Activated T-helper 1 cell treated with anti-CD3 and anti-CD28 coated beads, Interleukin-2, amount 50 U/mL, for 16 hours (primary cell): Measurements from ENCODE around the gene EFCC1.
"Not testable (repeated sequence)": the region's sequence is repeated elsewhere in the genome, so short reads cannot be mapped to it uniquely, and the experiment has no call there.

Experiments
- DNase-seq, 2 donors: peaks; one replicate each; pipeline ENCODE4 v3.0.0-alpha.2; 2020; ENCODE audit warnings: low read depth in 1 of 2, low spot score in 1 of 2

The EFCC1 gene

DNA sequence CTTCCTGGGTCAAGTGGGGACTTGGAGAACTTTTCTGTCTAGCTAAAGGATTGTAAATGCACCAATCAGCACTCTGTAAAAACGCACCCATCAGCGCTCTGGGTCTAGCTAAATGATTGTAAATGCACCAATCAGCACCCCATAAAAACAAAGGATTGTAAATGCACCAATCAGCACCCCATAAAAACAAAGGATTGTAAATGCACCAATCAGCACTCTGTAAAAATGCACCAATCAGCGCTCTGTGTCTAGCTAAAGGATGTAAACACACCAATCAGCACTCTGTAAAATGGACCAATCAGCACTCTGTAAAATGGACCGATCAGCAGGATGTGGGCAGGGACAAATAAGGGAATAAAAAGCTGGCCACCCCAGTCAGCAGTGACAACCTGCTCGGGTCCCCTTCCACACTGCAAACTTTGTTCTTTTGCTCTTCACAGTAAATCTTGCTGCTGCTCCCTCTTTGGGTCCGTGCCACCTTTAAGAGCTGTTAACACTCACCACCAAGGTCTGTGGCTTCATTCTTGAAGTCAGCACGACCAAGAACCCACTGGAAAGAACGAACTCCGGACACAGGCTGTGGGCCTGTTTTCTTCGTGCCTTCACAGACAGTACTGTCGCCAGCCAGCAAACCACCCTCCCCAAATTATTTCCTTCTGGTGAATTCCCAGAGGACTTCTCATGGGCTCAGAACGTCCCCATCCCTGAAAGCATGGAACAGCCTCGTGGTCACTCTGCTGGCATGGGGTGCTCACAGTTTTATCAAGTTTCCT, 68.4 kb downstream of the EFCC1 start:
- DNase-seq = not testable (repeated sequence)

DNA sequence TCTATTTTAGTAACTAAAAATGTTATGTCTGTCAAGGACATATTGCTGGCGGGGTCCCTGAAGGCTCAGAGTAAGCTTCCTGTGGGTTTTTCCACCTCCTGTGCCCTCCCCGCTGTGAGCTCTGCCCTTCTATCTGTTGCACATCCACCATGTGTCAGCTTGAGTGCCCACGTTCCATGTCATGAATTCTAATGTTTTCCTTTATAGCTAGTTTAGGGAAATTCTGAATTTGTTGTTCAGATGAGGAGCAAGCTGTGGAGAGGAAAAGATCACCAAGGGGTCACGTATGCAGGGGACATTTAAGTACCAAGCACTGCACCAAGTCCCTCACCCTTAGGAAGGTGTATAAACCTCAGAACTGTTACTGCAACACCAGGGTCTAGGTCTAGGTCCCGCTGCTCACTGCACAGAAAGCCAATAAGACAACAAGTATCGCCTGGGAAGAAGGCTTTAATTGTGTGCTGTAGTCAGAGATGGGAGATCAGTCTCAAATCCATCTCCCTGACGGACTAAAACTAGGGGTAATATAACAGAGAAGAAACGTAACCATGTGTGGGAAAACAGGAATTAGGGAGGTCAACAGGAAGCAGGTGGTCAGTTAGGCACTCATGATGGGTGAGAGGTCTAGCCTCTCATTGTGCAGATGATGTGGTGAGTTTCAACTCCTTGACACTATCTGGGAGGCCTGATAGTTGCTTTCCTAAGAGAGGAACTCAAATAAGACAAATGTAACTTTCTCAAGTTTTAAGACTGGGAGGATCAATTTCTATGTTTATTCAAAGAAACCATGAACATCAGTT, 69.2 kb downstream of the EFCC1 start:
- DNase-seq = no peak

DNA sequence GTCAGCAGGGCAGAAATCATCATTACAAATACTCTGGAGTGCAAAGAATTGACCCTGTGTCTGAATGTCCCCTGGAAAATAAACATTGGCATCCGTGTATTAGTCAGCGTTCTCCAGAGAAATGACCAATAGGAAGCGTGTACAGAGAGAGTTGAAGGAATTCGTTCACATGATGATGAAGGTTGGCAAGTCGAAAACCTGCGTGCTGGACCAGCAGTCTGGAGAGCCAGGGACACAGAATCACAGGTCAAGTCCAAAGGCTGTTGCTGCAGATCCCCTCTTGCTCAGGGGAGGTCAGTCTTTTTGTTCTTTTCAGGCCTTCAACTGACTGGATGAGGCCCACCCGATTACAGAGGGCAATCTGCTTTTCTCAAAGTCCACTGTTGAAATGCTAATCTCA, 76.1 kb downstream of the EFCC1 start:
- no peak for DNase-seq

DNA sequence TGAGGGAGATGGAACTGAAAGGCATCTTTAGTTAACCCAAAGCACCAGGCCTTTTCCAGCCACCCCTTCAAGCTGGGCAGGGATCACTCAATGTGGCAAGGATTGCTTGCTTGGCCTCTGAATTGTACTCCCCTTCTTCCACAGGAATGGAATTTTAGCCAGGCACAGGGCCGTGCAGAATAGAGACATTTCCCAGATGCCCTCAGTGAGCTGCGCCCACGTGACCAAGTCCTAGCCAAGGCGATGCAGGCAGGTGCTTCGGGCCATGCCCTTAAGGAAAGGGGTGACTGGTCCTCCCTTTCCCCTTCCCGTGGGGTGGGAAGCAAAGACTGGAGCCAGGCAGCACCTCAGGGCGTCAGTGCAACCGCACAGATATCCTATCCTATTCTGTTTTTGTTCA, 77.4 kb downstream of the EFCC1 start:
- DNase-seq = no peak

- DNase-seq = no peak
Observed at GRCh38 chr3:129081503-129081902, 80.4 kb downstream of the EFCC1 start.

DNA sequence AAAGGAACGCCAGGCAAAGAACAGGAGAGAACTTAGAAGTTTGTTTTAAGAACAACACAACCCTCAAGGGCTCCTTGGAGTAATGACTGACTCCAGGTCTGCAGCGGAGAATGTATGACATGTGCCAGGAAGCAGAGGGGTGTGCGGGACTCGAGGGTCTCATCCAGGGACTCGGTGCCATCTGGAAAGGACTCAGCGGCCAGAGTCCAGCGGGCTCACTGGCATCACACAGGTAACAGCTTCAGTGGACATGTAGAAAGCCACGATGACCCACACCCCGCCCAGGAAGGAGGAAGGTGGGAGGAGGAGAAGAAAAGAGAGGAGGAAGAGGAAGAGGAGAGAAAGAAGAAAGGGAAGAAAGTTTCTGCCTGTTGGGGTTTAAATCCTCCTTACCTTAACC, 80.9 kb downstream of the EFCC1 start:
- DNase-seq = no peak

DNA sequence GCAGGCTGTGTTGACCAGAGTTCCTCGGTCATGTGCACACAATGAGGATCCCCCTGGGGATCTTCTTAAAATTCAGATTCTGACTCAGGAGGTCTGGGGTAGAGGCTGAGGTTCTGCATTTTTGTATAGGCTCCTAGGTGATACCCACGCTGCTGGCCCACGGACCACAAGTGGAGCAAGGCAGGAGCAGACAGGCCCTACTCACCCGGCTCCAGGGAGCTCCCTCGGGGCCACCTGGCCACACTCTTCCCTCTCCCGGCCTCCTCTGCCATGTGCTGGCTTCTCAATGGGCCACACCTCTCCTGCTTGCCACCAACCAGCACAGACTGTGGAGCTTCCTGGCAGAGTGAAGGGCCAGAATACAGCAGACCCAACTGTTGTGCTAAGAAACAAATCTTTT, 83.4 kb downstream of the EFCC1 start:
- no peak for DNase-seq

GRCh38 chr3:129085165-129085715, 84.1 kb downstream of the EFCC1 start:
- DNase-seq = no peak

- DNase-seq = no peak
Observed at GRCh38 chr3:129085818-129086217, 84.7 kb downstream of the EFCC1 start.

GRCh38 chr3:129087138-129087702, 86.1 kb downstream of the EFCC1 start:
- no peak for DNase-seq

DNA sequence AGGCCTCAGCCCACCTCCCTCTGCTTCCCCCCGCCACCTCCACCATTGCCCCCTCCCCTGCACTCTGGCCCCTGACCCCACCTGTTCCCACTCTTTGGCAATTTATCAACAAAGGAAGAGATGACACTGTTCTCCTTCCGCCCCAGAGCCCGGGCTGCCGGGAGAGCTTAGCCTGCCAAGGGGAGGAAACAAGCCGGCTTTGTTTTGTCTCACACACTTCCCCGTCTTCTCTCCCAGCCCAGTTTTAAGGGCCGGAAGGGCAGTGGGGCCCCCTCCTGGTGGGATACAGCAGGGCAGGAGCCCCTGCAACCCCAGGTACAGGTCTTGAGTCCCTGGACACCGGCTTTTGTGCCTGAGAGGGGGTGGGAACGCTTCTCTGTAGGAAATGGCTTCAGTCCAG, 86.8 kb downstream of the EFCC1 start:
- not testable (repeated sequence) for DNase-seq

GRCh38 chr3:129088312-129088711, 87.2 kb downstream of the EFCC1 start:
- not testable (repeated sequence) for DNase-seq
